GM19328 (cell line): ENCODE measurements around the gene PPP1R14C.
"Not testable (repeated sequence)": the region's sequence is repeated elsewhere in the genome, so short reads cannot be mapped to it uniquely, and the experiment has no call there.

ENCODE experiments used
- ATAC-seq: cut with Tn5 transposase; IDR thresholded peaks from one replicate; pipeline ENCODE4 v1.9.1; 2021; ENCODE audit warnings: mild to moderate bottlenecking, moderate library complexity; ENCODE audit not compliant: unreplicated experiment

The PPP1R14C gene

GRCh38 chr6:150137711-150138110, 5.1 kb upstream of the PPP1R14C start:
- not testable (repeated sequence) for ATAC-seq

GRCh38 chr6:150138638-150139037, 4.2 kb upstream of the PPP1R14C start:
- no peak for ATAC-seq

- no peak for ATAC-seq
Measured at GRCh38 chr6:150139533-150139932, 3.3 kb upstream of the PPP1R14C start.

GRCh38 chr6:150140236-150140969, 2.4 kb upstream of the PPP1R14C start:
- ATAC-seq: no peak

- no peak for ATAC-seq
Measured at GRCh38 chr6:150142097-150142669, 661 bp upstream of the PPP1R14C start.

GRCh38 chr6:150143516-150144293, 861 bp downstream of the PPP1R14C start:
- no peak for ATAC-seq

GRCh38 chr6:150144294-150144868, 1.5 kb downstream of the PPP1R14C start:
- ATAC-seq: no peak

- ATAC-seq: no peak
Measured at GRCh38 chr6:150145427-150145826, 2.6 kb downstream of the PPP1R14C start.

GRCh38 chr6:150145830-150146229, 3.0 kb downstream of the PPP1R14C start:
- no peak for ATAC-seq

- ATAC-seq: no peak
Measured at GRCh38 chr6:150146436-150146835, 3.6 kb downstream of the PPP1R14C start.

- ATAC-seq: no peak
Measured at GRCh38 chr6:150149146-150149545, 6.3 kb downstream of the PPP1R14C start.

- no peak for ATAC-seq
Measured at GRCh38 chr6:150150458-150150820, 7.6 kb downstream of the PPP1R14C start.

GRCh38 chr6:150150821-150151646, 8.2 kb downstream of the PPP1R14C start:
- no peak for ATAC-seq

- ATAC-seq: no peak
Measured at GRCh38 chr6:150152891-150153876, 10.3 kb downstream of the PPP1R14C start.

- ATAC-seq: no peak
Measured at GRCh38 chr6:150153905-150154492, 11.2 kb downstream of the PPP1R14C start.

GRCh38 chr6:150156460-150156859, 13.6 kb downstream of the PPP1R14C start:
- no peak for ATAC-seq

- no peak for ATAC-seq
Measured at GRCh38 chr6:150157081-150157480, 14.2 kb downstream of the PPP1R14C start.

GRCh38 chr6:150159757-150160156, 16.9 kb downstream of the PPP1R14C start:
- no peak for ATAC-seq

- ATAC-seq: no peak
Measured at GRCh38 chr6:150163970-150164369, 21.1 kb downstream of the PPP1R14C start.
